Naive thymus-derived CD8-positive, alpha-beta T cell (primary cell): ENCODE results near the gene VAPB. TPM values are rescaled to one million over a fixed set of nuclear protein-coding genes. Genes with fewer than 3 reads are reported as not detected.
A peak's percentile ranks its signal among the peaks of the same experiment; 100 is the strongest.

Experiments used
- ATAC-seq, 2 donors: fragments of 150-1000 bp; cut with Tn5 transposase in 1 of 2; sonication (Bioruptor Pico), chemical (Tn5 transposase) in 1 of 2; 1 replicate in 1 of 2; 2 replicates in 1 of 2; pipeline ENCODE4 v1.10.0; 2021; ENCODE audit warnings: mild to moderate bottlenecking in 2 of 2, moderate library complexity in 2 of 2
- POLR2A ChIA-PET: fragments of 350-600 bp; sonication (Branson Sonifier 250); formaldehyde crosslinking; loops from one replicate; lab custom pipeline; 2021; ENCODE audit warnings: antibody characterized with exemption; lab: Charles Lee
- DNase-seq, 10 donors: peaks; one replicate each; pipeline versions ENCODE4 v3.0.0 to v3.0.0-alpha.2; 2020 to 2022
- H3K27ac Mint-ChIP-seq, 10 donors: one replicate each; pipeline ENCODE4 v1.8.0; 2020 to 2022; ENCODE audit warnings: mild to moderate bottlenecking in 10 of 10, mixed read lengths in 10 of 10, moderate library complexity in 4 of 10, inconsistent platforms in 1 of 10
- H3K27me3 Mint-ChIP-seq, 5 donors: one replicate each; pipeline ENCODE4 v1.8.0; 2021 to 2022; ENCODE audit warnings: mixed read lengths in 5 of 5
- H3K36me3 Mint-ChIP-seq, 3 donors: one replicate each; pipeline ENCODE4 v1.8.0; 2020 to 2022; ENCODE audit warnings: mixed read lengths in 3 of 3, mild to moderate bottlenecking in 2 of 3, inconsistent platforms in 1 of 3
- H3K4me1 Mint-ChIP-seq, 4 donors: one replicate each; pipeline ENCODE4 v1.8.0; 2021 to 2022; ENCODE audit warnings: mixed read lengths in 4 of 4
- H3K4me3 Mint-ChIP-seq, 10 donors: one replicate each; pipeline ENCODE4 v1.8.0; 2020 to 2022; ENCODE audit warnings: mild to moderate bottlenecking in 10 of 10, mixed read lengths in 10 of 10, moderate library complexity in 6 of 10, inconsistent platforms in 1 of 10
- H3K9me3 Mint-ChIP-seq, 9 donors: one replicate each; pipeline ENCODE4 v1.8.0; 2020 to 2022; ENCODE audit warnings: mixed read lengths in 9 of 9, mild to moderate bottlenecking in 3 of 9, inconsistent platforms in 1 of 9, moderate library complexity in 1 of 9
- polyA plus RNA-seq, 3 donors: library from polyadenylated mRNA; unstranded; fragments of 300-500 nt; fragmentation: Illumina TruSeq; gene quantifications; one replicate each; pipeline ENCODE4 v1.2.3, GENCODE V29; 2021
- total RNA-seq, 8 experiments: library from RNA in 2 of 8; stranded (reverse) in 2 of 8; gene quantifications; one replicate each; pipeline ENCODE4 v1.2.3 and lab custom pipeline; 2021 to 2026

Gene VAPB
- total and polyA plus RNA-seq, 5 experiments from 2014 or later, result 24.7 to 34.3 (median 34.0) TPM

- no peak for DNase-seq
- H3K36me3 Mint-ChIP-seq, result peaks cover 0 to 78% (median 15%) of the 10 kb centered on the region in 3 donors
- no peak overlapping the region for H3K4me3 Mint-ChIP-seq
- POLR2A ChIA-PET, result no interaction called here
- peak overlapping the region in 5 of 10 donors; percentile 45 to 61 (median 57) for H3K27ac Mint-ChIP-seq
- no peak for ATAC-seq
- H3K4me1 Mint-ChIP-seq, result peaks cover 0 to 8% (median 7%) of the 10 kb centered on the region in 4 donors
- no peaks in the 10 kb centered on the region for H3K9me3 Mint-ChIP-seq
- H3K27me3 Mint-ChIP-seq, result no peaks in the 10 kb centered on the region
Observed at GRCh38 chr20:58446264-58446959, 57.4 kb downstream of the VAPB start.

GRCh38 chr20:58446960-58447265, 57.9 kb downstream of the VAPB start:
- DNase-seq (no peak), ATAC-seq (no peak)
- peaks cover 0 to 1% (median 0%) of the 10 kb centered on the region in 9 donors for H3K9me3 Mint-ChIP-seq
- H3K4me1 Mint-ChIP-seq, result peaks cover 0 to 8% (median 3%) of the 10 kb centered on the region in 4 donors
- POLR2A ChIA-PET, result no interaction called here
- H3K27ac Mint-ChIP-seq, result peak overlapping the region in 4 of 10 donors; percentile 45 to 61 (median 58)
- H3K36me3 Mint-ChIP-seq, result peaks cover 0 to 78% (median 15%) of the 10 kb centered on the region in 3 donors
- H3K4me3 Mint-ChIP-seq, result no peak overlapping the region
- H3K27me3 Mint-ChIP-seq, result no peaks in the 10 kb centered on the region

GRCh38 chr20:58447511-58448391, 58.7 kb downstream of the VAPB start:
- POLR2A ChIA-PET, result no interaction called here
- peak; percentile 24 to 73 (median 48) for DNase-seq
- ATAC-seq, result peak; percentile 70 to 79
- Mint-ChIP-seq H3K36me3 (peaks cover 0 to 73% (median 15%) of the 10 kb centered on the region in 3 donors), H3K27me3 (no peaks in the 10 kb centered on the region), H3K27ac (peak overlapping the region in 6 of 10 donors; percentile 8 to 58 (median 34)), H3K4me3 (no peak overlapping the region), H3K9me3 (peaks cover 0 to 1% (median 0%) of the 10 kb centered on the region in 9 donors), H3K4me1 (peaks cover 0 to 11% (median 7%) of the 10 kb centered on the region in 4 donors)

- Mint-ChIP-seq H3K27ac (peak overlapping the region in 1 of 10 donors; percentile 75), H3K27me3 (no peaks in the 10 kb centered on the region), H3K36me3 (peaks cover 2 to 62% (median 14%) of the 10 kb centered on the region in 3 donors), H3K4me1 (peaks cover 0 to 11% (median 7%) of the 10 kb centered on the region in 4 donors), H3K9me3 (peaks cover 0 to 3% (median 1%) of the 10 kb centered on the region in 9 donors), H3K4me3 (no peak overlapping the region)
- ATAC-seq (no peak), DNase-seq (no peak)
- POLR2A ChIA-PET, result no interaction called here
Observed at GRCh38 chr20:58448958-58449357, 59.9 kb downstream of the VAPB start.

GRCh38 chr20:58449681-58450221, 60.7 kb downstream of the VAPB start:
- DNase-seq, result no peak
- no peak for ATAC-seq
- H3K4me3 Mint-ChIP-seq, result no peak overlapping the region
- no peaks in the 10 kb centered on the region for H3K27me3 Mint-ChIP-seq
- POLR2A ChIA-PET, result no interaction called here
- peaks cover 10 to 56% (median 17%) of the 10 kb centered on the region in 3 donors for H3K36me3 Mint-ChIP-seq
- peaks cover 0 to 11% (median 7%) of the 10 kb centered on the region in 4 donors for H3K4me1 Mint-ChIP-seq
- H3K9me3 Mint-ChIP-seq, result peaks cover 0 to 10% (median 6%) of the 10 kb centered on the region in 9 donors
- peak overlapping the region in 2 of 10 donors; percentile 75 to 84 for H3K27ac Mint-ChIP-seq

- H3K27me3 Mint-ChIP-seq, result no peaks in the 10 kb centered on the region
- no peak overlapping the region for H3K4me3 Mint-ChIP-seq
- peaks cover 0 to 11% (median 7%) of the 10 kb centered on the region in 4 donors for H3K4me1 Mint-ChIP-seq
- H3K27ac Mint-ChIP-seq, result no peak overlapping the region
- DNase-seq (no peak), ATAC-seq (no peak)
- POLR2A ChIA-PET, result no interaction called here
- peaks cover 12 to 52% (median 18%) of the 10 kb centered on the region in 3 donors for H3K36me3 Mint-ChIP-seq
- H3K9me3 Mint-ChIP-seq, result peaks cover 0 to 15% (median 9%) of the 10 kb centered on the region in 9 donors
Observed at GRCh38 chr20:58450254-58450653, 61.2 kb downstream of the VAPB start.

- Mint-ChIP-seq H3K9me3 (peaks cover 2 to 17% (median 12%) of the 10 kb centered on the region in 9 donors), H3K27ac (peak overlapping the region in 3 of 10 donors; percentile 11 to 40 (median 28)), H3K27me3 (no peaks in the 10 kb centered on the region), H3K4me1 (peaks cover 0 to 9% (median 5%) of the 10 kb centered on the region in 4 donors), H3K36me3 (peaks cover 16 to 43% (median 20%) of the 10 kb centered on the region in 3 donors), H3K4me3 (no peak overlapping the region)
- no peak for DNase-seq
- ATAC-seq, result no peak
- POLR2A ChIA-PET, result no interaction called here
Observed at GRCh38 chr20:58452667-58453255, 63.7 kb downstream of the VAPB start.

GRCh38 chr20:58453391-58453790, 64.4 kb downstream of the VAPB start:
- Mint-ChIP-seq H3K27me3 (no peaks in the 10 kb centered on the region), H3K36me3 (peaks cover 16 to 44% (median 20%) of the 10 kb centered on the region in 3 donors), H3K4me1 (peaks cover 0 to 9% (median 6%) of the 10 kb centered on the region in 4 donors), H3K27ac (peak overlapping the region in 3 of 10 donors; percentile 11 to 73 (median 46)), H3K9me3 (peaks cover 2 to 17% (median 12%) of the 10 kb centered on the region in 9 donors), H3K4me3 (no peak overlapping the region)
- POLR2A ChIA-PET, result interaction anchor here (0.7 kb wide), 1 partner anchor 732 kb away, joined by 3 read pairs; no protein-coding TSS in a partner anchor
- ATAC-seq, result no peak
- no peak for DNase-seq

- Mint-ChIP-seq H3K36me3 (peaks cover 16 to 33% (median 20%) of the 10 kb centered on the region in 3 donors), H3K27me3 (no peaks in the 10 kb centered on the region), H3K27ac (peak overlapping the region in 1 of 10 donors; percentile 25), H3K9me3 (peaks cover 2 to 17% (median 12%) of the 10 kb centered on the region in 9 donors), H3K4me1 (peaks cover 0 to 16% (median 7%) of the 10 kb centered on the region in 4 donors), H3K4me3 (no peak overlapping the region)
- no peak for ATAC-seq
- DNase-seq, result no peak
- POLR2A ChIA-PET, result no interaction called here
Observed at GRCh38 chr20:58454460-58454859, 65.4 kb downstream of the VAPB start.

GRCh38 chr20:58457083-58457695, 68.2 kb downstream of the VAPB start:
- POLR2A ChIA-PET, result no interaction called here
- DNase-seq, result no peak
- peaks cover 0 to 16% (median 8%) of the 10 kb centered on the region in 4 donors for H3K4me1 Mint-ChIP-seq
- ATAC-seq, result no peak
- H3K27ac Mint-ChIP-seq, result peak overlapping the region in 2 of 10 donors; percentile 3
- H3K36me3 Mint-ChIP-seq, result peaks cover 13 to 17% (median 16%) of the 10 kb centered on the region in 3 donors
- peaks cover 2 to 17% (median 12%) of the 10 kb centered on the region in 9 donors for H3K9me3 Mint-ChIP-seq
- H3K27me3 Mint-ChIP-seq, result no peaks in the 10 kb centered on the region
- H3K4me3 Mint-ChIP-seq, result no peak overlapping the region

GRCh38 chr20:58458342-58459057, 69.5 kb downstream of the VAPB start:
- POLR2A ChIA-PET, result no interaction called here
- Mint-ChIP-seq H3K4me3 (no peak overlapping the region), H3K27ac (peak overlapping the region in 2 of 10 donors; percentile 5 to 36), H3K9me3 (peaks cover 2 to 17% (median 12%) of the 10 kb centered on the region in 9 donors), H3K27me3 (no peaks in the 10 kb centered on the region), H3K36me3 (peaks cover 16 to 19% (median 17%) of the 10 kb centered on the region in 3 donors), H3K4me1 (peaks cover 0 to 11% (median 3%) of the 10 kb centered on the region in 4 donors)
- ATAC-seq (no peak), DNase-seq (no peak)
